ENCODE data around the gene HAPLN3.

Gene HAPLN3

DNA sequence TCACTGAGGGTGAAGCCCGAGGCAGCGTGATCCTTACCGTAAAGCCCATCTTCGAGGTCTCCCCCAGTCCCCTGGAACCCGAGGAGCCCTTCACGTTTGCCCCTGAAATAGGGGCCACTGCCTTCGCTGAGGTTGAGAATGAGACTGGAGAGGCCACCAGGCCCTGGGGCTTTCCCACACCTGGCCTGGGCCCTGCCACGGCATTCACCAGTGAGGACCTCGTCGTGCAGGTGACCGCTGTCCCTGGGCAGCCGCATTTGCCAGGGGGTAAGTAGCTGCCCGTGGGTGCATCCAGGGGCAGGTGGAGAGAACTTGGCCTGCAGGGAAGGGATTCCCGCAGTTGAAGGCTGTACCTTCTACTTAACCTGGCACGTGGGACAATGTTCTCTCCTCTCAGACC lies 49.7 kb downstream of the HAPLN3 start:
- H3K4me3 ChIP-seq (ENCODE audit: insufficient read length, low read depth) = no peak overlapping the region

DNA sequence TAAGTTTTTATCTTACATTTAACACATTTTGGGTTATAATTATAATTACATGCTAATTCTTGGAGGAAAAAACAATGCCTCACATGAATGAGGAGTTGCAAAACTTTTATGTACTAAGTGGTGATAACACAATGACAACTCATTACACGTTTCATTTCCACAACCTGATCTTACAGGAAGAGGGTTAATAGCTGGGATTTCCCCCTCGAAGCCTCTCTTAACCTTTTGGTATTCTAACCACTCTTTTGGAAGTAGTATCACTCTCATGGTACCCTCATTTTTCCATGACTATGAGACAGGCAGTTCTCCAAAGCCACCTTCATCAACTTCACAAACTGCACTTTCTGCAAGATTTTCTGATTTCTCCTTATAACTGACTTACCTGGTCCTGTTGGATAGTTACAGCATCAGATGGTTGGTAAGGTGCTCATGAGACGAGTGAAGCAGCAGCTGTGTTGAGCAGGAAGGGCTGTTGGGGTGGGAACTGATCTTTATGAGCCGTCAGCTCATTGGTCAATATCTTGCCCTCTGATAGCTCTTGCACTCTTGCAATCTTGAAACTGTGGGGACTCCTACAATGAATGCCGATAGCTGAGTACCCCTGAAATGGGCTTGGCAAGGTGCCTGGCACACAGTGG lies 50.5 kb downstream of the HAPLN3 start:
- H3K4me3 ChIP-seq (ENCODE audit: insufficient read length, low read depth) = no peak overlapping the region
- DNase-seq (ENCODE audit: low read depth, low spot score) = no peak
- H3K9ac ChIP-seq (ENCODE audit: insufficient read length, low read depth) = no peak overlapping the region
- no peaks in the 10 kb centered on the region for H3K9me3 ChIP-seq (ENCODE audit: insufficient read depth, low read length)
- H3K4me1 ChIP-seq (ENCODE audit: insufficient read depth, insufficient read length) = peaks cover 3% of the 10 kb centered on the region
- no peak for TF ChIP-seq YY1 (IDR thresholded peaks at IDR 0.05; ENCODE audit: insufficient read depth, insufficient read length)
- no peak for TF ChIP-seq SUZ12 (IDR thresholded peaks at IDR 0.05; ENCODE audit: extremely low read depth, insufficient read depth, insufficient read length)
- H3K27me3 ChIP-seq (ENCODE audit: insufficient read depth, insufficient read length) = no peaks in the 10 kb centered on the region
- peaks cover 4% of the 10 kb centered on the region for H3K36me3 ChIP-seq (ENCODE audit: insufficient read depth, insufficient read length, low read length)

More for the DNA sequence above, 49.7 kb downstream of the HAPLN3 start:
- Histone ChIP-seq H3K9me3 (ENCODE audit: insufficient read depth, low read length) (no peaks in the 10 kb centered on the region), H3K4me1 (ENCODE audit: insufficient read depth, insufficient read length) (peaks cover 3% of the 10 kb centered on the region), H3K27me3 (ENCODE audit: insufficient read depth, insufficient read length) (no peaks in the 10 kb centered on the region), H3K36me3 (ENCODE audit: insufficient read depth, insufficient read length, low read length) (peaks cover 4% of the 10 kb centered on the region), H3K9ac (ENCODE audit: insufficient read length, low read depth) (no peak overlapping the region)
- no peak for DNase-seq (ENCODE audit: low read depth, low spot score)
- no peak for TF ChIP-seq ZNF274 (IDR thresholded peaks at IDR 0.05; ENCODE audit: low read depth, low read length)
- TF ChIP-seq YY1 (IDR thresholded peaks at IDR 0.05; ENCODE audit: insufficient read depth, insufficient read length) = no peak
- TF ChIP-seq SUZ12 (IDR thresholded peaks at IDR 0.05; ENCODE audit: extremely low read depth, insufficient read depth, insufficient read length) = no peak

DNA sequence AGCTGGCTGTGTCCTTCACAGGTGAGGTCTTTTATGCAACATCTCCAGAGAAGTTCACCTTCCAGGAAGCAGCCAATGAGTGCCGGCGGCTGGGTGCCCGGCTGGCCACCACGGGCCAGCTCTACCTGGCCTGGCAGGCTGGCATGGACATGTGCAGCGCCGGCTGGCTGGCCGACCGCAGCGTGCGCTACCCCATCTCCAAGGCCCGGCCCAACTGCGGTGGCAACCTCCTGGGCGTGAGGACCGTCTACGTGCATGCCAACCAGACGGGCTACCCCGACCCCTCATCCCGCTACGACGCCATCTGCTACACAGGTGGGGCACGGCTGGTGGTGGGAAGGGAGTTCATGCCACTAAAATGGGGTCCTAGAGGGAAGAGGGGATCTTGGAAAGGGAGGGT lies 52.0 kb downstream of the HAPLN3 start:
- Histone ChIP-seq H3K9me3 (ENCODE audit: insufficient read depth, low read length) (no peaks in the 10 kb centered on the region), H3K36me3 (ENCODE audit: insufficient read depth, insufficient read length, low read length) (peaks cover 9% of the 10 kb centered on the region), H3K4me3 (ENCODE audit: insufficient read length, low read depth) (no peak overlapping the region), H3K27me3 (ENCODE audit: insufficient read depth, insufficient read length) (no peaks in the 10 kb centered on the region), H3K4me1 (ENCODE audit: insufficient read depth, insufficient read length) (peaks cover 3% of the 10 kb centered on the region), H3K9ac (ENCODE audit: insufficient read length, low read depth) (no peak overlapping the region)
- no peak for DNase-seq (ENCODE audit: low read depth, low spot score)
- no peak for TF ChIP-seq ZNF274 (IDR thresholded peaks at IDR 0.05; ENCODE audit: low read depth, low read length)

DNA sequence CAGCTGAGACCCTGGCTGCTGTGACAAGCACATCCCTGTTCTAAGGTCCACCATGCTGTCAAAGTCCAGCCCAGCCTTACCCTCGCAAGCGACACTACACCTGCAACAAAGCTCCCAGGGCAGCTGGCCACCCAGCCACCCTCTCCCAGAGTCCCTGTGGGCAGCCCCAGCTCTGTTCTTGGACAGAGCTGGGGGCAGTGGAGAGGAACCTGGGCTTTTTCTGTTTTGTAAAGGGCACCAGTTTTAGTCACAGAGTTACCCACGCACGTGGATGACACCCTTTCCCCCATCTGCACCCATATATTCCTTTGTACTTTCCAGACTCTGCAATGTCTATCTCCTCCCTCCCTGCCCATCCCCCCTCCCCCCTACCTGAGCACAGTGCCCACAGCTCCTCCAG lies 53.2 kb downstream of the HAPLN3 start:
- peaks cover 9% of the 10 kb centered on the region for H3K36me3 ChIP-seq (ENCODE audit: insufficient read depth, insufficient read length, low read length)
- DNase-seq (ENCODE audit: low read depth, low spot score) = no peak
- H3K9ac ChIP-seq (ENCODE audit: insufficient read length, low read depth) = no peak overlapping the region
- H3K9me3 ChIP-seq (ENCODE audit: insufficient read depth, low read length) = no peaks in the 10 kb centered on the region
- peaks cover 3% of the 10 kb centered on the region for H3K4me1 ChIP-seq (ENCODE audit: insufficient read depth, insufficient read length)
- no peak for TF ChIP-seq SUZ12 (IDR thresholded peaks at IDR 0.05; ENCODE audit: extremely low read depth, insufficient read depth, insufficient read length)
- TF ChIP-seq YY1 (IDR thresholded peaks at IDR 0.05; ENCODE audit: insufficient read depth, insufficient read length) = no peak
- no peak for TF ChIP-seq ZNF274 (IDR thresholded peaks at IDR 0.05; ENCODE audit: low read depth, low read length)
- no peaks in the 10 kb centered on the region for H3K27me3 ChIP-seq (ENCODE audit: insufficient read depth, insufficient read length)
- no peak overlapping the region for H3K4me3 ChIP-seq (ENCODE audit: insufficient read length, low read depth)

DNA sequence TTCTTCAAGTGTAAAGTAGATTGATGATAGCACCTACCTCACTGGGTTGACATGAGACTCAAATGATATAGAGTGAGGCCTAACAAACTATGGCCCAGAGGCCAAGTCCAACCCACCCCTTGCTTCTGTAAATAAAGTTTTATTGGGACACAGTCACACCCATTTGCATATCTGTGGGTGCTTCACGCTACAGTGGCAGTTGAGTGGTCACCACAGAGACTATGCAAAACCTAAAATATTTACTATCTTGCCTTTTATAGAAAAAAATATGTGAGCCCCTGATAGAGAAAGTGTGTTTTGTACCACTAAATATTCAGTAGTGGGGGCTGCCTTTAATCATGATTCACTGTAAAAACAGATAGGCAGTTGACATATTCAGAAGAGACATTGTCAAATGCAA lies 54.1 kb downstream of the HAPLN3 start:
- Histone ChIP-seq H3K9me3 (ENCODE audit: insufficient read depth, low read length) (no peaks in the 10 kb centered on the region), H3K4me3 (ENCODE audit: insufficient read length, low read depth) (no peak overlapping the region), H3K9ac (ENCODE audit: insufficient read length, low read depth) (no peak overlapping the region), H3K36me3 (ENCODE audit: insufficient read depth, insufficient read length, low read length) (peaks cover 9% of the 10 kb centered on the region), H3K27me3 (ENCODE audit: insufficient read depth, insufficient read length) (no peaks in the 10 kb centered on the region), H3K4me1 (ENCODE audit: insufficient read depth, insufficient read length) (peaks cover 3% of the 10 kb centered on the region)
- DNase-seq (ENCODE audit: low read depth, low spot score) = no peak
- no peak for TF ChIP-seq SUZ12 (IDR thresholded peaks at IDR 0.05; ENCODE audit: extremely low read depth, insufficient read depth, insufficient read length)
- no peak for TF ChIP-seq YY1 (IDR thresholded peaks at IDR 0.05; ENCODE audit: insufficient read depth, insufficient read length)
- no peak for TF ChIP-seq ZNF274 (IDR thresholded peaks at IDR 0.05; ENCODE audit: low read depth, low read length)

DNA sequence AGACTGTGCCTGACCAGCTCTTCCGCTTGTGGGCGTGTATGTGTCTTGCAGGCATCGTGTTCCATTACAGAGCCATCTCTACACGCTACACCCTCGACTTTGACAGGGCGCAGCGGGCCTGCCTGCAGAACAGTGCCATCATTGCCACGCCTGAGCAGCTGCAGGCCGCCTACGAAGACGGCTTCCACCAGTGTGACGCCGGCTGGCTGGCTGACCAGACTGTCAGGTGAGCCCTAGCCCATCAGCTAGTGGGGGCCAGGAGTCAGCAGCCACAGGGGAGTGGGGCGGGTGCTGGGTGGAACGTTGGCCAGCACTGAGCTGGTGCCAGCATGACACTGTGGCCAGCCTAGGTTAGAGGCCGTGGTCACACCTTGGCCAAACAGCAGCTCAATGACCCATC lies 55.4 kb downstream of the HAPLN3 start:
- DNase-seq (ENCODE audit: low read depth, low spot score) = no peak
- TF ChIP-seq YY1 (IDR thresholded peaks at IDR 0.05; ENCODE audit: insufficient read depth, insufficient read length) = no peak
- no peak for TF ChIP-seq ZNF274 (IDR thresholded peaks at IDR 0.05; ENCODE audit: low read depth, low read length)
- no peak for TF ChIP-seq SUZ12 (IDR thresholded peaks at IDR 0.05; ENCODE audit: extremely low read depth, insufficient read depth, insufficient read length)
- no peak overlapping the region for H3K4me3 ChIP-seq (ENCODE audit: insufficient read length, low read depth)
- no peak overlapping the region for H3K9ac ChIP-seq (ENCODE audit: insufficient read length, low read depth)
- H3K9me3 ChIP-seq (ENCODE audit: insufficient read depth, low read length) = no peaks in the 10 kb centered on the region
- H3K4me1 ChIP-seq (ENCODE audit: insufficient read depth, insufficient read length) = peaks cover 3% of the 10 kb centered on the region
- H3K36me3 ChIP-seq (ENCODE audit: insufficient read depth, insufficient read length, low read length) = peaks cover 5% of the 10 kb centered on the region
- no peaks in the 10 kb centered on the region for H3K27me3 ChIP-seq (ENCODE audit: insufficient read depth, insufficient read length)

DNA sequence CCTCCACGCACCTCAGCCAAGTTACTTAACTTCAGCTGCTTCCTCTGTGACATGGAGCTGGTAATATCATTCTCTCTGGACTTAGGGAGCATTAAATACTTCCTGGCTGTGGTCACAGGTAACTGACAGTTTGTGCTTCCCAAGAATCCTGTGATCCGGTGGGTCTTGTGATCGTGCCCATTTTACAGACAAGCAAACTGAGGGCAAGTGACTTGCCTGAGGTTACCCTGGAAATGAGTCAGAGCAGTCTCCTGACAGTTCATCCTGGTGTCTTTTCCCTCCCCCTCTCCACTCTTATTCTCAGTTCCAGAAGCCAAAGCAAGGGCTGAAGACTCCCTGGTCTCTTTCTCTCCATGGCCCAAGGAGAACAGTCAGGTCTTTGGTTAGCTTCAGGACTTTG lies 56.2 kb downstream of the HAPLN3 start:
- Histone ChIP-seq H3K9ac (ENCODE audit: insufficient read length, low read depth) (no peak overlapping the region), H3K9me3 (ENCODE audit: insufficient read depth, low read length) (no peaks in the 10 kb centered on the region), H3K36me3 (ENCODE audit: insufficient read depth, insufficient read length, low read length) (peaks cover 5% of the 10 kb centered on the region), H3K4me1 (ENCODE audit: insufficient read depth, insufficient read length) (peaks cover 7% of the 10 kb centered on the region), H3K27me3 (ENCODE audit: insufficient read depth, insufficient read length) (no peaks in the 10 kb centered on the region), H3K4me3 (ENCODE audit: insufficient read length, low read depth) (no peak overlapping the region)
- TF ChIP-seq ZNF274 (IDR thresholded peaks at IDR 0.05; ENCODE audit: low read depth, low read length) = no peak
- no peak for TF ChIP-seq YY1 (IDR thresholded peaks at IDR 0.05; ENCODE audit: insufficient read depth, insufficient read length)
- no peak for TF ChIP-seq SUZ12 (IDR thresholded peaks at IDR 0.05; ENCODE audit: extremely low read depth, insufficient read depth, insufficient read length)
- DNase-seq (ENCODE audit: low read depth, low spot score) = no peak
